GM10248 (cell line): Measurements from ENCODE around the gene HLA-DOA.

Source experiments
- CTCF ChIA-PET: fragments of 300-600 bp; sonication (Branson Sonifier 250); formaldehyde crosslinking; extraction: SDS; loops from one replicate; lab custom pipeline; 2021; ENCODE audit warnings: antibody characterized with exemption; lab: Yijun Ruan, JAX
- POLR2A ChIA-PET: fragments of 350-650 bp; sonication (Branson Sonifier 250); formaldehyde crosslinking; extraction: SDS; loops from one replicate; lab custom pipeline; 2020; ENCODE audit warnings: antibody characterized with exemption; lab: Yijun Ruan, JAX
- DNase-seq: peaks from one replicate; pipeline ENCODE4 v3.0.0; 2012; ENCODE audit errors: extremely low spot score
- CTCF ChIP-seq: IDR thresholded peaks from 2 replicates; pipeline ENCODE4 v1.5.1; 2012; ENCODE audit warnings: mild to moderate bottlenecking, low read depth; ENCODE audit errors: extremely low read depth, missing control alignments, control extremely low read depth

HLA-DOA gene

GRCh38 chr6:33008944-33009861, at the start of gene HLA-DOA:
TSS of gene HLA-DOA (minus strand) at chr6:33009591.
- DNase-seq, result peak; percentile 97
- ChIA-PET POLR2A (interaction anchor here (0.6 to 1.6 kb wide), 2 partner anchors 15 to 37 kb away, joined by 4 to 8 read pairs; no protein-coding TSS in a partner anchor), CTCF (interaction anchor here (1.0 to 2.0 kb wide), 7 partner anchors 10 to 123 kb away, joined by 3 to 8 read pairs (median 4); partner anchors contain the start of gene HLA-DPB1)
- TF ChIP-seq CTCF, result no peak

GRCh38 chr6:33057222-33058150, 48.1 kb upstream of the HLA-DOA start:
- POLR2A ChIA-PET, result interaction anchor here (1.2 kb wide), 1 partner anchor 1195 kb away, joined by 3 read pairs; the partner anchor contains the start of gene NEU1
- TF ChIP-seq CTCF, result no peak
- DNase-seq, result no peak
- CTCF ChIA-PET, result interaction anchor here (0.8 to 3.4 kb wide), 7 partner anchors 9 to 57 kb away, joined by 3 to 10 read pairs (median 4); partner anchors contain the start of gene HLA-DPA1

GRCh38 chr6:33053230-33053629, 43.8 kb upstream of the HLA-DOA start:
- CTCF ChIA-PET, result interaction anchor here (1.5 kb wide), 1 partner anchor 69 kb away, joined by 4 read pairs; no protein-coding TSS in a partner anchor
- no peak for TF ChIP-seq CTCF
- POLR2A ChIA-PET, result no interaction called here
- no peak for DNase-seq

- no peak for DNase-seq
- TF ChIP-seq CTCF, result no peak
- ChIA-PET CTCF (interaction anchor here (1.2 to 7.0 kb wide), 4 partner anchors 13 to 68 kb away, joined by 3 to 39 read pairs (median 4); no protein-coding TSS in a partner anchor), POLR2A (no interaction called here)
Measured at GRCh38 chr6:33052627-33053026, 43.2 kb upstream of the HLA-DOA start.

- CTCF ChIA-PET, result interaction anchor here (0.9 to 7.0 kb wide), 13 partner anchors 9 to 111 kb away, joined by 3 to 39 read pairs (median 4); partner anchors contain the start of genes HLA-DPA1 and HLA-DPB1
- POLR2A ChIA-PET, result no interaction called here
- no peak for TF ChIP-seq CTCF
- DNase-seq, result no peak
Measured at GRCh38 chr6:33050014-33050810, 40.8 kb upstream of the HLA-DOA start.
